SHP77 (cell line): ENCODE measurements around the gene ZNF622.

ENCODE experiments used
- DNase-seq, 2 experiments: peaks; one replicate each; lab custom pipeline; 2025; lab: John Stamatoyannopoulos, UW

ZNF622 gene

GRCh38 chr5:16430349-16431089 lies 35.1 kb downstream of the ZNF622 start:
- no peak for DNase-seq

GRCh38 chr5:16428359-16428758 lies 37.2 kb downstream of the ZNF622 start:
- no peak for DNase-seq

- no peak for DNase-seq
Measured at GRCh38 chr5:16427587-16427986, 38.0 kb downstream of the ZNF622 start.

- DNase-seq = no peak
Measured at GRCh38 chr5:16418471-16418922, 47.1 kb downstream of the ZNF622 start.

GRCh38 chr5:16417398-16418074 lies 48.1 kb downstream of the ZNF622 start:
- no peak for DNase-seq

- no peak for DNase-seq
Measured at GRCh38 chr5:16414861-16415260, 50.7 kb downstream of the ZNF622 start.

GRCh38 chr5:16413166-16413860 lies 52.3 kb downstream of the ZNF622 start:
- DNase-seq = no peak

- DNase-seq = no peak
Measured at GRCh38 chr5:16412556-16412955, 53.0 kb downstream of the ZNF622 start.

GRCh38 chr5:16411741-16412455 lies 53.7 kb downstream of the ZNF622 start:
- no peak for DNase-seq

GRCh38 chr5:16411235-16411634 lies 54.4 kb downstream of the ZNF622 start:
- no peak for DNase-seq

- DNase-seq = peak; percentile 85 to 87
Measured at GRCh38 chr5:16410338-16410737, 55.3 kb downstream of the ZNF622 start.

- peak in 1 of 2 experiments; percentile 42 for DNase-seq
Measured at GRCh38 chr5:16406630-16407029, 59.0 kb downstream of the ZNF622 start.

GRCh38 chr5:16406023-16406422 lies 59.6 kb downstream of the ZNF622 start:
- DNase-seq = no peak
